ENCODE measurements around the gene CA6.

GRCh38 chr1:8984990-8985389 is 39.3 kb downstream of the CA6 start:
- TF ChIP-seq CTCF (IDR thresholded peaks at IDR 0.05) (no peak), POLR2A (IDR thresholded peaks at IDR 0.05) (no peak)
